Prostate gland (tissue), 1 donor: ENCODE data around the gene KRTAP25-1.

Experiments
- POLR2A ChIP-seq: fragments of 450-650 bp; IDR thresholded peaks from one replicate; pipeline ENCODE4 v1.6.1; 2016; ENCODE audit warnings: antibody characterized with exemption, mild to moderate bottlenecking
- POLR2AphosphoS5 ChIP-seq: sonication (generic); formaldehyde crosslinking; IDR thresholded peaks from one replicate; pipeline ENCODE4 v1.6.1; 2017; ENCODE audit warnings: antibody characterized with exemption

DNA sequence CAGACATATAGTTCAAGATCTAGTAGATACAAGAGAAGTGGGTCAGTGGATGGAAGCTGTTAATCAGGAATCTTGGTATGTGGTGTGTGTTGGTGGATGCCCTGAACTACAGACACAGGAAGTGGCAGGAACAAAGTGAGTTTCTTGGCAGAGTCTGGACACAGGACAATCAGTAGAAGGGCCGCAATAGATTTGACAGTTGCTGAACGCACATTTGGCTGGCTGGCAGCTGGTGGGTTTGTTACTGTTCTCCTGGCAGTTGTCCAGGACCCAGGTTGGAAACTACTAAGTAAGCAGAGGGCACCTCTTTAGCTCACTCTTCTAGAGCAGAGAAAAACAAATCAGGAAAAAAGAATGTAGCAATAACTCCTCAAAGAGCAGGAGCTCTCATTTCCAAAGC lies 17.6 kb upstream of the KRTAP25-1 start:
- no peak for TF ChIP-seq POLR2A
- no peak for TF ChIP-seq POLR2AphosphoS5
